WTC11 (cell line): ENCODE data around the gene RABEP2.

Experiments used
- CTCF ChIP-seq: fragments of 200-600 bp; IDR thresholded peaks from 2 replicates; pipeline ENCODE4 v1.8.0; 2022; ENCODE audit warnings: antibody characterized with exemption
- JUN ChIP-seq: sonication (generic); formaldehyde crosslinking; IDR thresholded peaks from 2 replicates; pipeline ENCODE4 v1.8.0; 2023; ENCODE audit warnings: mild to moderate bottlenecking, missing genetic modification reagents
- PREB ChIP-seq: sonication (generic); formaldehyde crosslinking; IDR thresholded peaks from 2 replicates; pipeline ENCODE4 v1.8.1; 2022; ENCODE audit warnings: mild to moderate bottlenecking, missing genetic modification reagents, moderate library complexity, borderline replicate concordance
- ZBTB21 ChIP-seq: sonication (generic); formaldehyde crosslinking; IDR thresholded peaks from 2 replicates; pipeline ENCODE4 v1.8.1; 2023; ENCODE audit warnings: mild to moderate bottlenecking, missing genetic modification reagents, borderline replicate concordance

GRCh38 chr16:28903344-28904042, 21.5 kb downstream of the RABEP2 start:
- TF ChIP-seq CTCF (no peak), PREB (no peak), ZBTB21 (CRISPR knock-in tag) (no peak), JUN (CRISPR knock-in tag) (no peak)
